Fibroblast of peridontal ligament (primary cell): ENCODE results near the gene UBR1.
"Not testable (repeated sequence)": the region's sequence is repeated elsewhere in the genome, so short reads cannot be mapped to it uniquely, and the experiment has no call there.

Experiments
- DNase-seq: peaks from one replicate; pipeline ENCODE4 v3.0.0-alpha.2; 2010; ENCODE audit errors: extremely low read depth

Gene UBR1

GRCh38 chr15:43105778-43106485 is at the start of gene UBR1:
TSS of gene UBR1 (minus strand) at chr15:43106038. CDS start at chr15:43106022, 16 bp downstream.
- peak; percentile 91 for DNase-seq

- DNase-seq = peak; percentile 5
Measured at GRCh38 chr15:43153269-43153668, 47.4 kb upstream of the UBR1 start.

- DNase-seq = peak; percentile 2
Measured at GRCh38 chr15:43151688-43152087, 45.9 kb upstream of the UBR1 start.

- DNase-seq = peak; percentile 96
Measured at GRCh38 chr15:43150191-43150929, 44.5 kb upstream of the UBR1 start.

GRCh38 chr15:43146184-43146583 is 40.3 kb upstream of the UBR1 start:
- DNase-seq = no peak

- DNase-seq = no peak
Measured at GRCh38 chr15:43144512-43144911, 38.7 kb upstream of the UBR1 start.

GRCh38 chr15:43143203-43143941 is 37.5 kb upstream of the UBR1 start:
- peak; percentile 34 for DNase-seq

- no peak for DNase-seq
Measured at GRCh38 chr15:43135351-43135750, 29.5 kb upstream of the UBR1 start.

- no peak for DNase-seq
Measured at GRCh38 chr15:43134157-43134635, 28.4 kb upstream of the UBR1 start.

- DNase-seq = peak; percentile 46
Measured at GRCh38 chr15:43133430-43134156, 27.8 kb upstream of the UBR1 start, which contains the start of gene TMEM62. TSS of gene TMEM62 (plus strand) at chr15:43133586. CDS start at chr15:43133803, 217 bp downstream.

- DNase-seq = no peak
Measured at GRCh38 chr15:43132830-43133429, 27.1 kb upstream of the UBR1 start.

GRCh38 chr15:43128980-43129335 is 23.1 kb upstream of the UBR1 start:
- DNase-seq = no peak

GRCh38 chr15:43128174-43128979 is 22.5 kb upstream of the UBR1 start:
- not testable (repeated sequence) for DNase-seq

GRCh38 chr15:43127752-43128151 is 21.9 kb upstream of the UBR1 start:
- no peak for DNase-seq

- DNase-seq = no peak
Measured at GRCh38 chr15:43126356-43126755, 20.5 kb upstream of the UBR1 start.

- DNase-seq = no peak
Measured at GRCh38 chr15:43125100-43125661, 19.3 kb upstream of the UBR1 start.

GRCh38 chr15:43121863-43122262 is 16.0 kb upstream of the UBR1 start:
- no peak for DNase-seq

GRCh38 chr15:43118829-43119228 is 13.0 kb upstream of the UBR1 start:
- DNase-seq = no peak

- no peak for DNase-seq
Measured at GRCh38 chr15:43118286-43118685, 12.4 kb upstream of the UBR1 start.

GRCh38 chr15:43111354-43111753 is 5.5 kb upstream of the UBR1 start:
- DNase-seq = no peak
